Measurements from ENCODE around the gene NAPEPLD.
"Not testable (repeated sequence)": the region's sequence is repeated elsewhere in the genome, so short reads cannot be mapped to it uniquely, and the experiment has no call there.

GRCh38 chr7:103144754-103145153 lies 4.1 kb downstream of the NAPEPLD start:
- TF ChIP-seq POLR2A (IDR thresholded peaks at IDR 0.05; ENCODE audit: low read depth); EP300 (IDR thresholded peaks at IDR 0.05); CTCF (IDR thresholded peaks at IDR 0.05); POLR2AphosphoS5 (IDR thresholded peaks at IDR 0.05): not testable (repeated sequence)

Data from esophagus muscularis mucosa (tissue), 4 donors.